SK-N-SH (cell line): ENCODE results near the gene CYSTM1. TPM values are rescaled to one million over a fixed set of nuclear protein-coding genes. Genes with fewer than 3 reads are reported as not detected.

Source experiments
- CTCF ChIA-PET: fragments of 300-600, 350-600 bp; formaldehyde crosslinking; extraction: SDS; loops from one replicate; lab custom pipeline; 2021; lab: Yijun Ruan, JAX
- POLR2A ChIA-PET: fragments of 350-600 bp; sonication (Branson Sonifier 250); formaldehyde crosslinking; extraction: SDS; loops from one replicate; lab custom pipeline; 2020; ENCODE audit warnings: antibody characterized with exemption, inconsistent platforms; lab: Yijun Ruan, JAX
- DNase-seq: peaks from one replicate; pipeline ENCODE4 v3.0.0; 2012
- H2AFZ ChIP-seq: fragments of 200-600 bp; sonication (generic); 2 replicates; pipeline ENCODE4 v1.8.1; 2016; ENCODE audit warnings: antibody characterized with exemption, mild to moderate bottlenecking, low read depth
- H3F3A ChIP-seq: fragments of 200-600 bp; sonication (generic); replicated peaks from 2 replicates; pipeline ENCODE3; 2016; ENCODE audit warnings: antibody characterized with exemption, mild to moderate bottlenecking; ENCODE audit not compliant: insufficient read depth
- H3K27ac ChIP-seq, 2 experiments: fragments of 200-500 bp in 1 of 2; fragments of 200-600 bp in 1 of 2; sonication (Bioruptor generic) in 1 of 2; sonication (generic), shearing (Covaris generic) in 1 of 2; 2 replicates each; pipeline versions ENCODE4 v1.5.1 to v1.6.1; 2014 to 2016; ENCODE audit warnings: low read depth in 2 of 2, inconsistent platforms in 1 of 2, low read length in 1 of 2, mild to moderate bottlenecking in 1 of 2, mixed read lengths in 1 of 2
- H3K27me3 ChIP-seq: fragments of 200-600 bp; sonication (generic), shearing (Covaris generic); 2 replicates; pipeline ENCODE4 v1.6.1; 2016; ENCODE audit warnings: mixed run types; ENCODE audit not compliant: insufficient read depth
- H3K36me3 ChIP-seq, 2 experiments: fragments of 200-500 bp in 1 of 2; fragments of 200-600 bp in 1 of 2; sonication (Bioruptor generic) in 1 of 2; sonication (generic) in 1 of 2; replicated peaks in 1 of 2; 2 replicates each; pipeline versions ENCODE3 to v1.5.1; 2014 to 2016; ENCODE audit warnings: low read length in 1 of 2, mild to moderate bottlenecking in 1 of 2; ENCODE audit not compliant: insufficient read depth in 2 of 2, control insufficient read depth in 1 of 2
- H3K4me1 ChIP-seq, 2 experiments: fragments of 200-500 bp in 1 of 2; fragments of 200-600 bp in 1 of 2; sonication (Bioruptor generic) in 1 of 2; sonication (generic), shearing (Covaris generic) in 1 of 2; 2 replicates each; pipeline versions ENCODE4 v1.5.1 to v1.6.1; 2014 to 2016; ENCODE audit warnings: low read depth in 1 of 2, low read length in 1 of 2, mixed run types in 1 of 2; ENCODE audit not compliant: insufficient read depth in 2 of 2, control insufficient read depth in 1 of 2
- H3K4me2 ChIP-seq: fragments of 200-600 bp; sonication (generic), shearing (Covaris generic); 2 replicates; pipeline ENCODE4 v1.6.1; 2017; ENCODE audit warnings: mixed run types
- H3K4me3 ChIP-seq, 2 experiments: fragments of 200-500 bp in 1 of 2; fragments of 200-600 bp in 1 of 2; sonication (Bioruptor generic) in 1 of 2; sonication (generic), shearing (Covaris generic) in 1 of 2; 2 replicates each; pipeline versions ENCODE4 v1.5.1 to v1.8.1; 2014 to 2016; ENCODE audit warnings: low read depth in 2 of 2, inconsistent platforms in 1 of 2, low read length in 1 of 2, mild to moderate bottlenecking in 1 of 2, mixed read lengths in 1 of 2, moderate library complexity in 1 of 2
- H3K79me2 ChIP-seq: fragments of 200-600 bp; sonication (generic); 2 replicates; pipeline ENCODE4 v1.8.1; 2017; ENCODE audit warnings: mild to moderate bottlenecking; ENCODE audit not compliant: insufficient read depth
- H3K9ac ChIP-seq: fragments of 200-600 bp; sonication (generic); 2 replicates; pipeline ENCODE4 v1.6.1; 2017; ENCODE audit warnings: mixed run types
- H3K9me2 ChIP-seq: fragments of 200-600 bp; sonication (generic); 2 replicates; pipeline ENCODE4 v1.6.1; 2017; ENCODE audit warnings: mixed run types
- H3K9me3 ChIP-seq: fragments of 200-600 bp; sonication (generic); 2 replicates; pipeline ENCODE4 v1.6.1; 2017; ENCODE audit warnings: mixed run types, mild to moderate bottlenecking, moderate library complexity
- H4K20me1 ChIP-seq: fragments of 200-600 bp; sonication (generic); 2 replicates; pipeline ENCODE4 v1.6.1; 2017; ENCODE audit warnings: mild to moderate bottlenecking, mixed run types; ENCODE audit not compliant: insufficient read depth
- CHD2 ChIP-seq: fragments of 150-350 bp; IDR thresholded peaks from 2 replicates; pipeline ENCODE4 v1.6.1; 2018; ENCODE audit warnings: low read length; ENCODE audit not compliant: partially characterized antibody
- ELF1 ChIP-seq: IDR thresholded peaks from 2 replicates; pipeline ENCODE4 v1.4.0; 2012
- EP300 ChIP-seq, 2 experiments: IDR thresholded peaks; 2 replicates each; pipeline versions ENCODE4 v1.4.0 to v1.6.1; 2012; ENCODE audit warnings: borderline replicate concordance in 1 of 2, low read depth in 1 of 2, low read length in 1 of 2
- GABPA ChIP-seq: IDR thresholded peaks from 2 replicates; pipeline ENCODE4 v1.4.0; 2012; ENCODE audit warnings: low read depth, mild to moderate bottlenecking
- MXI1 ChIP-seq: IDR thresholded peaks from 2 replicates; pipeline ENCODE4 v1.6.1; 2012; ENCODE audit warnings: mild to moderate bottlenecking, low read depth, low read length, improper control_type of control experiment
- NRF1 ChIP-seq: IDR thresholded peaks from 2 replicates; pipeline ENCODE4 v1.6.1; 2012; ENCODE audit warnings: low read depth, mild to moderate bottlenecking, low read length
- POLR2AphosphoS5 ChIP-seq: IDR thresholded peaks from 2 replicates; pipeline ENCODE4 v1.6.1; 2012; ENCODE audit warnings: low read depth, low read length
- SIN3A ChIP-seq: IDR thresholded peaks from 2 replicates; pipeline ENCODE4 v1.6.1; 2012; ENCODE audit warnings: low read depth, mild to moderate bottlenecking, low read length, moderate library complexity, borderline replicate concordance
- TAF1 ChIP-seq: IDR thresholded peaks from 2 replicates; pipeline ENCODE4 v1.6.1; 2012; ENCODE audit warnings: low read depth, mild to moderate bottlenecking, low read length, moderate library complexity, borderline replicate concordance
- YY1 ChIP-seq: IDR thresholded peaks from 2 replicates; pipeline ENCODE4 v1.4.0; 2012; ENCODE audit warnings: low read depth, mild to moderate bottlenecking
- WGBS: methylation state at CpG from one replicate; pipeline ENCODE4 v1.1.6; 2017; ENCODE audit warnings: low lambda C conversion rate; 5-methylcytosine and 5-hydroxymethylcytosine counted together
- polyA plus RNA-seq, 3 experiments: library from polyadenylated mRNA; depleted of rRNA; stranded (reverse); fragments of >200 nt; gene quantifications; 2 replicates each; pipeline ENCODE4 v1.2.3, GENCODE V29; 2012
- TF ChIP-seq, protein P1 (sequence below): fragments of 150-350 bp; IDR thresholded peaks from 2 replicates; pipeline ENCODE4 v1.6.1; 2017; ENCODE audit warnings: antibody characterized with exemption, low read length, low read depth, borderline replicate concordance
- TF ChIP-seq, protein P2 (sequence below): IDR thresholded peaks from 2 replicates; pipeline ENCODE4 v1.4.0; 2012; ENCODE audit warnings: low read depth, borderline replicate concordance
- TF ChIP-seq, protein P3 (sequence below): IDR thresholded peaks from 2 replicates; pipeline ENCODE4; 2012
- TF ChIP-seq, protein P4 (sequence below): fragments of 200-600 bp; sonication (generic); IDR thresholded peaks from 2 replicates; pipeline ENCODE4 v1.6.1; 2017; ENCODE audit warnings: antibody characterized with exemption, mild to moderate bottlenecking, moderate library complexity
- TF ChIP-seq, protein P5 (sequence below): IDR thresholded peaks from 2 replicates; pipeline ENCODE4 v1.6.1; 2012; ENCODE audit warnings: mild to moderate bottlenecking, low read depth, low read length, moderate library complexity

The CYSTM1 gene
- polyA plus RNA-seq, 1 of the 3 experiments (the other 2 are of a cell fraction) = 27.1 TPM

DNA sequence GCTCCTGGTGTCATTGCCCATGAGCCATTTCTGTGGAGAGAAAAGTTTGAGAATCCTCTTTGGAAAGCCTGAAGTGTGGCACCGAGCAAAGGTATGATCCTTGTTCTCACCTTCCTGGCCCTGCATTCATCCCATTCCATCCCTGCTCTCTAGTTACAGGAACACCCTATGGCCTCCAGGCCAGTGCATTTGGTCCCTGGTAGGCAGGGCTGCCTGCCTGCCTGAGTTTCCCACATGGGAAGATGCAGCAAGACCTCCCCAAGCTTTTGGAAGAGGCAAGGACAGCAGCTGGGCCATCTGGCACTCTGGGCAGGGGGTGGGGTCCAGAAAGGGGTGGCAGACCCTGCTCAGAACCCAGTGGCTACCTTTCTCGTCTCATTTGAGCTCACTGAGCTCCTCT lies 24.8 kb upstream of the CYSTM1 start:
- no peak overlapping the region for H3K4me3 ChIP-seq
- DNase-seq = no peak
- no peaks in the 10 kb centered on the region for H3K9me2 ChIP-seq
- no peak overlapping the region for H3K9ac ChIP-seq
- H2AFZ ChIP-seq = no peak overlapping the region
- H3F3A ChIP-seq = peaks cover 3% of the 10 kb centered on the region
- ChIA-PET CTCF (interaction anchor here (0.9 to 13.5 kb wide), 3 partner anchors 28 to 363 kb away, joined by 4 to 147 read pairs (median 4); no protein-coding TSS in a partner anchor), POLR2A (no interaction called here)
- H3K36me3 ChIP-seq = no peaks in the 10 kb centered on the region
- H4K20me1 ChIP-seq = peaks cover 10% of the 10 kb centered on the region
- no peak overlapping the region for H3K4me2 ChIP-seq
- H3K79me2 ChIP-seq = peaks cover 3% of the 10 kb centered on the region; the same call in 1 of the 2 replicates
- H3K27ac ChIP-seq = no peak overlapping the region
- peaks cover 0 to 9% of the 10 kb centered on the region in 2 experiments; a peak in 1 of 4 replicates for H3K4me1 ChIP-seq
- TF ChIP-seq TAF1 (no peak), GABPA (no peak), NRF1 (no peak), MXI1 (no peak), ELF1 (no peak), POLR2AphosphoS5 (no peak), YY1 (no peak), EP300 (IDR thresholded peaks at IDR 0.05; ENCODE audit: borderline replicate concordance in 1 of 2, low read depth in 1 of 2, low read length in 1 of 2) (no peak), SIN3A (no peak), CHD2 (no peak)
- TF ChIP-seq, protein P1, sequence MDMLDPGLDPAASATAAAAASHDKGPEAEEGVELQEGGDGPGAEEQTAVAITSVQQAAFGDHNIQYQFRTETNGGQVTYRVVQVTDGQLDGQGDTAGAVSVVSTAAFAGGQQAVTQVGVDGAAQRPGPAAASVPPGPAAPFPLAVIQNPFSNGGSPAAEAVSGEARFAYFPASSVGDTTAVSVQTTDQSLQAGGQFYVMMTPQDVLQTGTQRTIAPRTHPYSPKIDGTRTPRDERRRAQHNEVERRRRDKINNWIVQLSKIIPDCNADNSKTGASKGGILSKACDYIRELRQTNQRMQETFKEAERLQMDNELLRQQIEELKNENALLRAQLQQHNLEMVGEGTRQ = no peak
- TF ChIP-seq, protein P2, sequence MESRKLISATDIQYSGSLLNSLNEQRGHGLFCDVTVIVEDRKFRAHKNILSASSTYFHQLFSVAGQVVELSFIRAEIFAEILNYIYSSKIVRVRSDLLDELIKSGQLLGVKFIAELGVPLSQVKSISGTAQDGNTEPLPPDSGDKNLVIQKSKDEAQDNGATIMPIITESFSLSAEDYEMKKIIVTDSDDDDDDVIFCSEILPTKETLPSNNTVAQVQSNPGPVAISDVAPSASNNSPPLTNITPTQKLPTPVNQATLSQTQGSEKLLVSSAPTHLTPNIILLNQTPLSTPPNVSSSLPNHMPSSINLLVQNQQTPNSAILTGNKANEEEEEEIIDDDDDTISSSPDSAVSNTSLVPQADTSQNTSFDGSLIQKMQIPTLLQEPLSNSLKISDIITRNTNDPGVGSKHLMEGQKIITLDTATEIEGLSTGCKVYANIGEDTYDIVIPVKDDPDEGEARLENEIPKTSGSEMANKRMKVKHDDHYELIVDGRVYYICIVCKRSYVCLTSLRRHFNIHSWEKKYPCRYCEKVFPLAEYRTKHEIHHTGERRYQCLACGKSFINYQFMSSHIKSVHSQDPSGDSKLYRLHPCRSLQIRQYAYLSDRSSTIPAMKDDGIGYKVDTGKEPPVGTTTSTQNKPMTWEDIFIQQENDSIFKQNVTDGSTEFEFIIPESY = no peak
- TF ChIP-seq, protein P3, sequence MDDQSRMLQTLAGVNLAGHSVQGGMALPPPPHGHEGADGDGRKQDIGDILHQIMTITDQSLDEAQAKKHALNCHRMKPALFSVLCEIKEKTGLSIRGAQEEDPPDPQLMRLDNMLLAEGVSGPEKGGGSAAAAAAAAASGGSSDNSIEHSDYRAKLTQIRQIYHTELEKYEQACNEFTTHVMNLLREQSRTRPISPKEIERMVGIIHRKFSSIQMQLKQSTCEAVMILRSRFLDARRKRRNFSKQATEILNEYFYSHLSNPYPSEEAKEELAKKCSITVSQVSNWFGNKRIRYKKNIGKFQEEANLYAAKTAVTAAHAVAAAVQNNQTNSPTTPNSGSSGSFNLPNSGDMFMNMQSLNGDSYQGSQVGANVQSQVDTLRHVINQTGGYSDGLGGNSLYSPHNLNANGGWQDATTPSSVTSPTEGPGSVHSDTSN = no peak
- TF ChIP-seq, protein P4, sequence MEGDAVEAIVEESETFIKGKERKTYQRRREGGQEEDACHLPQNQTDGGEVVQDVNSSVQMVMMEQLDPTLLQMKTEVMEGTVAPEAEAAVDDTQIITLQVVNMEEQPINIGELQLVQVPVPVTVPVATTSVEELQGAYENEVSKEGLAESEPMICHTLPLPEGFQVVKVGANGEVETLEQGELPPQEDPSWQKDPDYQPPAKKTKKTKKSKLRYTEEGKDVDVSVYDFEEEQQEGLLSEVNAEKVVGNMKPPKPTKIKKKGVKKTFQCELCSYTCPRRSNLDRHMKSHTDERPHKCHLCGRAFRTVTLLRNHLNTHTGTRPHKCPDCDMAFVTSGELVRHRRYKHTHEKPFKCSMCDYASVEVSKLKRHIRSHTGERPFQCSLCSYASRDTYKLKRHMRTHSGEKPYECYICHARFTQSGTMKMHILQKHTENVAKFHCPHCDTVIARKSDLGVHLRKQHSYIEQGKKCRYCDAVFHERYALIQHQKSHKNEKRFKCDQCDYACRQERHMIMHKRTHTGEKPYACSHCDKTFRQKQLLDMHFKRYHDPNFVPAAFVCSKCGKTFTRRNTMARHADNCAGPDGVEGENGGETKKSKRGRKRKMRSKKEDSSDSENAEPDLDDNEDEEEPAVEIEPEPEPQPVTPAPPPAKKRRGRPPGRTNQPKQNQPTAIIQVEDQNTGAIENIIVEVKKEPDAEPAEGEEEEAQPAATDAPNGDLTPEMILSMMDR = no peak
- TF ChIP-seq, protein P5, sequence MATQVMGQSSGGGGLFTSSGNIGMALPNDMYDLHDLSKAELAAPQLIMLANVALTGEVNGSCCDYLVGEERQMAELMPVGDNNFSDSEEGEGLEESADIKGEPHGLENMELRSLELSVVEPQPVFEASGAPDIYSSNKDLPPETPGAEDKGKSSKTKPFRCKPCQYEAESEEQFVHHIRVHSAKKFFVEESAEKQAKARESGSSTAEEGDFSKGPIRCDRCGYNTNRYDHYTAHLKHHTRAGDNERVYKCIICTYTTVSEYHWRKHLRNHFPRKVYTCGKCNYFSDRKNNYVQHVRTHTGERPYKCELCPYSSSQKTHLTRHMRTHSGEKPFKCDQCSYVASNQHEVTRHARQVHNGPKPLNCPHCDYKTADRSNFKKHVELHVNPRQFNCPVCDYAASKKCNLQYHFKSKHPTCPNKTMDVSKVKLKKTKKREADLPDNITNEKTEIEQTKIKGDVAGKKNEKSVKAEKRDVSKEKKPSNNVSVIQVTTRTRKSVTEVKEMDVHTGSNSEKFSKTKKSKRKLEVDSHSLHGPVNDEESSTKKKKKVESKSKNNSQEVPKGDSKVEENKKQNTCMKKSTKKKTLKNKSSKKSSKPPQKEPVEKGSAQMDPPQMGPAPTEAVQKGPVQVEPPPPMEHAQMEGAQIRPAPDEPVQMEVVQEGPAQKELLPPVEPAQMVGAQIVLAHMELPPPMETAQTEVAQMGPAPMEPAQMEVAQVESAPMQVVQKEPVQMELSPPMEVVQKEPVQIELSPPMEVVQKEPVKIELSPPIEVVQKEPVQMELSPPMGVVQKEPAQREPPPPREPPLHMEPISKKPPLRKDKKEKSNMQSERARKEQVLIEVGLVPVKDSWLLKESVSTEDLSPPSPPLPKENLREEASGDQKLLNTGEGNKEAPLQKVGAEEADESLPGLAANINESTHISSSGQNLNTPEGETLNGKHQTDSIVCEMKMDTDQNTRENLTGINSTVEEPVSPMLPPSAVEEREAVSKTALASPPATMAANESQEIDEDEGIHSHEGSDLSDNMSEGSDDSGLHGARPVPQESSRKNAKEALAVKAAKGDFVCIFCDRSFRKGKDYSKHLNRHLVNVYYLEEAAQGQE = no peak
- TF ChIP-seq, all 33 proteins: peak for 0
- no peaks in the 10 kb centered on the region for H3K27me3 ChIP-seq
- 82% methylated on average over 2 of the region's 2 CpGs for WGBS
- no peaks in the 10 kb centered on the region for H3K9me3 ChIP-seq
